Neural progenitor cell (in vitro differentiated cells): ENCODE data around the gene CASP14. TPM values are rescaled to one million over a fixed set of nuclear protein-coding genes. Genes with fewer than 3 reads are reported as not detected.
A peak's percentile ranks its signal among the peaks of the same experiment; 100 is the strongest.

Experiments used
- DNase-seq: peaks from one replicate; pipeline ENCODE4 v3.0.0-alpha.2; 2016; ENCODE audit warnings: low spot score
- H2AFZ ChIP-seq: fragments of 200-600 bp; sonication (generic); replicated peaks from 2 replicates; pipeline ENCODE4 v1.6.1; 2016; ENCODE audit warnings: antibody characterized with exemption
- H3F3A ChIP-seq: fragments of 200-600 bp; sonication (generic); 2 replicates; pipeline ENCODE4 v1.6.1; 2016; ENCODE audit warnings: antibody characterized with exemption, low read depth
- H3K27ac ChIP-seq: fragments of 200-600 bp; sonication (generic); 2 replicates; pipeline ENCODE4 v1.5.1; 2016; ENCODE audit warnings: mild to moderate bottlenecking
- H3K27me3 ChIP-seq: fragments of 200-600 bp; sonication (generic); 2 replicates; pipeline ENCODE4 v1.6.1; 2016; ENCODE audit warnings: mild to moderate bottlenecking, moderate library complexity
- H3K36me3 ChIP-seq: fragments of 200-600 bp; sonication (generic); 2 replicates; pipeline ENCODE4 v1.5.1; 2016
- H3K4me1 ChIP-seq: fragments of 200-600 bp; sonication (generic); 2 replicates; pipeline ENCODE4 v1.6.1; 2016; ENCODE audit warnings: mixed run types
- H3K4me2 ChIP-seq: fragments of 200-600 bp; sonication (generic); 2 replicates; pipeline ENCODE4 v1.6.1; 2016
- H3K4me3 ChIP-seq: fragments of 200-600 bp; sonication (generic); 2 replicates; pipeline ENCODE4 v1.5.1; 2016
- H3K79me2 ChIP-seq: fragments of 200-600 bp; sonication (generic); 2 replicates; pipeline ENCODE4 v1.6.1; 2016; ENCODE audit warnings: low read depth
- H3K9ac ChIP-seq: fragments of 200-600 bp; sonication (generic); 2 replicates; pipeline ENCODE4 v1.6.1; 2016
- H3K9me3 ChIP-seq: fragments of 200-600 bp; sonication (generic); 2 replicates; pipeline ENCODE4 v1.5.1; 2016; ENCODE audit warnings: low read depth
- H4K20me1 ChIP-seq: fragments of 200-600 bp; sonication (generic); 2 replicates; pipeline ENCODE4 v1.6.1; 2016; ENCODE audit warnings: low read depth
- H3K27ac Mint-ChIP-seq: 3 replicates; pipeline ENCODE4 v1.8.0; 2021; ENCODE audit warnings: mixed read lengths
- H3K27me3 Mint-ChIP-seq: 2 replicates; pipeline ENCODE4 v1.8.0; 2022; ENCODE audit warnings: low read depth, mild to moderate bottlenecking, inconsistent platforms, moderate library complexity, mixed read lengths; ENCODE audit not compliant: insufficient read depth
- H3K36me3 Mint-ChIP-seq: 3 replicates; pipeline ENCODE4 v1.8.0; 2021; ENCODE audit warnings: mixed read lengths
- H3K4me1 Mint-ChIP-seq: 3 replicates; pipeline ENCODE4 v1.8.0; 2021; ENCODE audit warnings: mixed read lengths
- H3K4me3 Mint-ChIP-seq: 3 replicates; pipeline ENCODE4 v1.8.0; 2021; ENCODE audit warnings: mild to moderate bottlenecking, moderate library complexity, mixed read lengths
- H3K9me3 Mint-ChIP-seq: 3 replicates; pipeline ENCODE4 v1.8.0; 2020; ENCODE audit warnings: mixed read lengths
- CTCF ChIP-seq: fragments of 200-600 bp; sonication (generic); IDR thresholded peaks from 2 replicates; pipeline ENCODE4 v1.5.1; 2017; ENCODE audit warnings: antibody characterized with exemption, mild to moderate bottlenecking
- EZH2 ChIP-seq: fragments of 200-600 bp; sonication (generic); IDR thresholded peaks from 2 replicates; pipeline ENCODE4 v1.6.1; 2017; ENCODE audit warnings: antibody characterized with exemption, mild to moderate bottlenecking, moderate library complexity
- EZH2phosphoT487 ChIP-seq: fragments of 200-600 bp; sonication (generic); IDR thresholded peaks from 2 replicates; pipeline ENCODE4 v1.6.1; 2017; ENCODE audit warnings: antibody characterized with exemption
- total RNA-seq: library from RNA; depleted of rRNA; stranded (reverse); fragments of >200 nt; gene quantifications from 2 replicates; pipeline ENCODE4 v1.2.3, GENCODE V29; 2015; ENCODE audit warnings: low replicate concordance

The CASP14 gene
- total RNA-seq, 1 donor from 2014 or later, result not detected

- Mint-ChIP-seq H3K27ac (no peak overlapping the region), H3K4me3 (no peak overlapping the region), H3K36me3 (peaks cover 4% of the 10 kb centered on the region), H3K27me3 (peaks cover 8% of the 10 kb centered on the region), H3K4me1 (peaks cover 12% of the 10 kb centered on the region), H3K9me3 (peaks cover 34% of the 10 kb centered on the region)
- no peaks in the 10 kb centered on the region for H4K20me1 ChIP-seq
- peaks cover 6% of the 10 kb centered on the region for H3F3A ChIP-seq
- no peak overlapping the region for H3K4me2 ChIP-seq
- H3K79me2 ChIP-seq, result peaks cover 21% of the 10 kb centered on the region
- H3K27me3 ChIP-seq, result no peaks in the 10 kb centered on the region
- no peaks in the 10 kb centered on the region for H3K9me3 ChIP-seq
- H3K4me1 ChIP-seq, result no peaks in the 10 kb centered on the region
- TF ChIP-seq EZH2phosphoT487 (no peak), EZH2 (no peak), CTCF (no peak)
- H2AFZ ChIP-seq, result no peak overlapping the region
- no peak overlapping the region for H3K9ac ChIP-seq
- H3K4me3 ChIP-seq, result no peak overlapping the region
- DNase-seq, result no peak
- no peak overlapping the region for H3K27ac ChIP-seq
- H3K36me3 ChIP-seq, result no peaks in the 10 kb centered on the region
Observed at GRCh38 chr19:15104411-15104810, 55.1 kb downstream of the CASP14 start.

DNA sequence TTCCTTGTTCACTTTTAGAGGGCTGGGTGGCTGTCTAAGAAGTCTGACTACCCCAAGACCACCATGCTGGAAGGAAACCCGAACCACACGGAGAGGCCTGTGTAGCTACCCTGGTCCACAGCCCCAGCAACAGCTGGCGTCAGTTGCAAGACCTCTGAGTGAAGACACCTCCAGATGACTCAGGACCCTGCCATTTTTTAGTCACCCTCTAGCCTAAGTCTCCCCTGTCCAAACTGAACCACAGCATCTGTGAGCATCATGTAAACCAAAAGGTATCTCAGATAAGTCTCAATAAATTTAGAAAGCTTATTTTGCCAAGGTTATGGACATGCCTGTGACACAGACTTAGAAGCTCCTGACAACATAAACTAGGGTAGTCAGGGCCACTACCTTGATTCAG, 55.8 kb downstream of the CASP14 start:
- Histone ChIP-seq H3K4me1 (no peaks in the 10 kb centered on the region), H3K9ac (no peak overlapping the region), H3K27me3 (no peaks in the 10 kb centered on the region), H3K36me3 (no peaks in the 10 kb centered on the region), H3K4me2 (no peak overlapping the region), H4K20me1 (no peaks in the 10 kb centered on the region), H3F3A (peaks cover 6% of the 10 kb centered on the region), H2AFZ (no peak overlapping the region), H3K79me2 (peaks cover 21% of the 10 kb centered on the region), H3K9me3 (no peaks in the 10 kb centered on the region), H3K27ac (no peak overlapping the region), H3K4me3 (no peak overlapping the region)
- TF ChIP-seq EZH2, result no peak
- no peak for TF ChIP-seq CTCF
- no peak for TF ChIP-seq EZH2phosphoT487
- H3K9me3 Mint-ChIP-seq, result peaks cover 34% of the 10 kb centered on the region
- DNase-seq, result no peak
- H3K4me3 Mint-ChIP-seq, result peak overlapping the region; percentile 72
- no peak overlapping the region for H3K27ac Mint-ChIP-seq
- peaks cover 12% of the 10 kb centered on the region for H3K4me1 Mint-ChIP-seq
- peaks cover 6% of the 10 kb centered on the region for H3K27me3 Mint-ChIP-seq
- H3K36me3 Mint-ChIP-seq, result peaks cover 4% of the 10 kb centered on the region

- Histone ChIP-seq H3K79me2 (peaks cover 21% of the 10 kb centered on the region), H3K27ac (peak within 1 kb of the TSS; percentile 89), H3K4me1 (no peaks in the 10 kb centered on the region), H2AFZ (peak within 1 kb of the TSS; percentile 86), H3K4me3 (peak within 1 kb of the TSS; percentile 94), H3K4me2 (peak within 1 kb of the TSS; percentile 92), H3F3A (peaks cover 7% of the 10 kb centered on the region), H3K27me3 (no peaks in the 10 kb centered on the region), H4K20me1 (no peaks in the 10 kb centered on the region), H3K9ac (peak within 1 kb of the TSS; percentile 95), H3K9me3 (no peaks in the 10 kb centered on the region), H3K36me3 (peaks cover 3% of the 10 kb centered on the region)
- Mint-ChIP-seq H3K36me3 (peaks cover 12% of the 10 kb centered on the region), H3K4me3 (peak within 1 kb of the TSS; percentile 87), H3K27ac (peak within 1 kb of the TSS; percentile 55), H3K9me3 (peaks cover 26% of the 10 kb centered on the region), H3K27me3 (peaks cover 6% of the 10 kb centered on the region), H3K4me1 (peaks cover 12% of the 10 kb centered on the region)
- peak; percentile 89 for DNase-seq
- TF ChIP-seq CTCF, result no peak
- no peak for TF ChIP-seq EZH2
- no peak for TF ChIP-seq EZH2phosphoT487
Observed at GRCh38 chr19:15107061-15108010, 58.1 kb downstream of the CASP14 start, which contains the start of gene SYDE1. TSS of gene SYDE1 (plus strand) at chr19:15107401. CDS start at chr19:15107434, 33 bp downstream.

Other genes starting within 250 kb of the CASP14 start
- not detected in 2 replicates for gene OR7A5, start 214.3 kb upstream of the CASP14 start, total RNA-seq
- not detected in 2 replicates for gene OR7C1, start 214.3 kb upstream of the CASP14 start, total RNA-seq
- not detected in 2 replicates for gene OR7A10, start 200.6 kb upstream of the CASP14 start, total RNA-seq
- gene OR7A17, start 163.3 kb upstream of the CASP14 start, total RNA-seq, result not detected in 2 replicates
- not detected in 2 replicates for gene OR7C2, start 108.0 kb upstream of the CASP14 start, total RNA-seq
- 15.0 and 21.5 TPM in 2 replicates for gene SLC1A6, start 69.6 kb upstream of the CASP14 start, total RNA-seq
- not detected in 2 replicates for gene OR1I1, start 32.7 kb downstream of the CASP14 start, total RNA-seq
- gene SYDE1, start 57.9 kb downstream of the CASP14 start, total RNA-seq, result 8.0 and 25.2 TPM in 2 replicates
- gene NOTCH3, start 151.5 kb downstream of the CASP14 start, total RNA-seq, result 17.1 and 71.8 TPM in 2 replicates
- gene EPHX3, start 183.0 kb downstream of the CASP14 start, total RNA-seq, result 2.2 and 2.3 TPM in 2 replicates